Measurements from ENCODE around the gene DOCK4.

DNA sequence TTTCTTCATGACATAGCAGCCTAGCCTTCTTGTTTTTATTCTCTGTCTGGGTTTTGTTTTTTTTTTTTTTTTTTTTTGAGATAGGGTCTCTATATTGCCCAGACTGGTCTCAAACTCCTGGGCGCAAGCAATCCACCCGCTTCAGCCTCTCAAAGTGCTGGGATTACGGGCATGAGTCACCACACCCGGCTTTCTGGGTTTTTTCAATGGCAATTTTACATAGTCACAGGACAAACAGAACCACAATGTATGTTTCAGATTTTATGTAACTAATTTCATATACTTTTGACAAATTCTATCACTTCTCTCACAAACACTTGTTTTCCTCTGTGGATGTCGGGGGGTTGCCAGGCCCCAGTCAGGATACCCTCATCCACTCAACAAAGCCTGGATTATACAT lies 16.5 kb downstream of the DOCK4 start:
- no peak for TF ChIP-seq POLR2AphosphoS5 (IDR thresholded peaks at IDR 0.05)
- TF ChIP-seq, protein P1, sequence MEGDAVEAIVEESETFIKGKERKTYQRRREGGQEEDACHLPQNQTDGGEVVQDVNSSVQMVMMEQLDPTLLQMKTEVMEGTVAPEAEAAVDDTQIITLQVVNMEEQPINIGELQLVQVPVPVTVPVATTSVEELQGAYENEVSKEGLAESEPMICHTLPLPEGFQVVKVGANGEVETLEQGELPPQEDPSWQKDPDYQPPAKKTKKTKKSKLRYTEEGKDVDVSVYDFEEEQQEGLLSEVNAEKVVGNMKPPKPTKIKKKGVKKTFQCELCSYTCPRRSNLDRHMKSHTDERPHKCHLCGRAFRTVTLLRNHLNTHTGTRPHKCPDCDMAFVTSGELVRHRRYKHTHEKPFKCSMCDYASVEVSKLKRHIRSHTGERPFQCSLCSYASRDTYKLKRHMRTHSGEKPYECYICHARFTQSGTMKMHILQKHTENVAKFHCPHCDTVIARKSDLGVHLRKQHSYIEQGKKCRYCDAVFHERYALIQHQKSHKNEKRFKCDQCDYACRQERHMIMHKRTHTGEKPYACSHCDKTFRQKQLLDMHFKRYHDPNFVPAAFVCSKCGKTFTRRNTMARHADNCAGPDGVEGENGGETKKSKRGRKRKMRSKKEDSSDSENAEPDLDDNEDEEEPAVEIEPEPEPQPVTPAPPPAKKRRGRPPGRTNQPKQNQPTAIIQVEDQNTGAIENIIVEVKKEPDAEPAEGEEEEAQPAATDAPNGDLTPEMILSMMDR (IDR thresholded peaks at IDR 0.05): no peak
